Epidermal melanocyte (primary cell): ENCODE results near the gene BNC2.
"Not testable (repeated sequence)": the region's sequence is repeated elsewhere in the genome, so short reads cannot be mapped to it uniquely, and the experiment has no call there.

Experiments used
- DNase-seq: peaks from one replicate; pipeline ENCODE4 v3.0.0; 2011; ENCODE audit warnings: low spot score; ENCODE audit not compliant: insufficient read length

The BNC2 gene

GRCh38 chr9:16458696-16459420, 411.6 kb downstream of the BNC2 start:
- DNase-seq, result peak; percentile 20

GRCh38 chr9:16455842-16456241, 414.6 kb downstream of the BNC2 start:
- DNase-seq, result no peak

- no peak for DNase-seq
These were observed 417.1 kb downstream of the BNC2 start for GRCh38 chr9:16453390-16453789.

GRCh38 chr9:16450578-16450977, 419.9 kb downstream of the BNC2 start:
- DNase-seq, result no peak

GRCh38 chr9:16450043-16450442, 420.4 kb downstream of the BNC2 start:
- DNase-seq, result no peak

- DNase-seq, result no peak
These were observed 421.3 kb downstream of the BNC2 start for GRCh38 chr9:16449076-16449730.

GRCh38 chr9:16447946-16448345, 422.5 kb downstream of the BNC2 start:
- no peak for DNase-seq

GRCh38 chr9:16446636-16447035, 423.8 kb downstream of the BNC2 start:
- no peak for DNase-seq

GRCh38 chr9:16445141-16445920, 425.1 kb downstream of the BNC2 start:
- DNase-seq, result no peak

GRCh38 chr9:16442622-16443021, 427.8 kb downstream of the BNC2 start:
- no peak for DNase-seq

GRCh38 chr9:16441791-16442190, 428.7 kb downstream of the BNC2 start:
- no peak for DNase-seq

GRCh38 chr9:16438831-16439230, 431.6 kb downstream of the BNC2 start:
- not testable (repeated sequence) for DNase-seq

- DNase-seq, result no peak
These were observed 433.9 kb downstream of the BNC2 start for GRCh38 chr9:16436545-16436944.

- no peak for DNase-seq
These were observed 435.9 kb downstream of the BNC2 start for GRCh38 chr9:16434526-16434925.

- DNase-seq, result no peak
These were observed 437.0 kb downstream of the BNC2 start for GRCh38 chr9:16433494-16433893.

- DNase-seq, result no peak
These were observed 438.6 kb downstream of the BNC2 start for GRCh38 chr9:16431666-16432392.

- DNase-seq, result no peak
These were observed 440.8 kb downstream of the BNC2 start for GRCh38 chr9:16429671-16430070.

GRCh38 chr9:16427873-16428427, 442.5 kb downstream of the BNC2 start:
- no peak for DNase-seq

GRCh38 chr9:16426716-16427115, 443.8 kb downstream of the BNC2 start:
- DNase-seq, result no peak

GRCh38 chr9:16425562-16426231, 444.8 kb downstream of the BNC2 start:
- DNase-seq, result no peak

GRCh38 chr9:16422114-16422513, 448.4 kb downstream of the BNC2 start:
- DNase-seq, result no peak
